ENCODE measurements around the gene FLVCR1. TPM values are rescaled to one million over a fixed set of nuclear protein-coding genes. Genes with fewer than 3 reads are reported as not detected.

The FLVCR1 gene
- total RNA-seq, 1 donor from 2014 or later, result 20.5 TPM

- Mint-ChIP-seq H3K4me1 (ENCODE audit: unreplicated experiment) (no peaks in the 10 kb centered on the region), H3K9me3 (no peaks in the 10 kb centered on the region), H3K27me3 (no peaks in the 10 kb centered on the region), H3K4me3 (no peak overlapping the region), H3K27ac (no peak overlapping the region), H3K36me3 (peaks cover 24% of the 10 kb centered on the region)
- no peak for DNase-seq (ENCODE audit: extremely low spot score, unreplicated experiment)
- no peak for TF ChIP-seq CTCF (conservative IDR thresholded peaks at IDR 0.05)
Measured at GRCh38 chr1:212879947-212880690, 22.0 kb downstream of the FLVCR1 start.

GRCh38 chr1:212884592-212884991, 26.5 kb downstream of the FLVCR1 start:
- Mint-ChIP-seq H3K9me3 (no peaks in the 10 kb centered on the region), H3K36me3 (peaks cover 12% of the 10 kb centered on the region), H3K27ac (no peak overlapping the region), H3K4me1 (ENCODE audit: unreplicated experiment) (no peaks in the 10 kb centered on the region), H3K4me3 (no peak overlapping the region), H3K27me3 (no peaks in the 10 kb centered on the region)
- TF ChIP-seq CTCF (conservative IDR thresholded peaks at IDR 0.05), result no peak
- no peak for DNase-seq (ENCODE audit: extremely low spot score, unreplicated experiment)

GRCh38 chr1:212892108-212892507, 34.0 kb downstream of the FLVCR1 start:
- no peak for TF ChIP-seq CTCF (conservative IDR thresholded peaks at IDR 0.05)
- H3K9me3 Mint-ChIP-seq, result no peaks in the 10 kb centered on the region
- no peak overlapping the region for H3K4me3 Mint-ChIP-seq
- H3K36me3 Mint-ChIP-seq, result peaks cover 43% of the 10 kb centered on the region
- H3K27ac Mint-ChIP-seq, result no peak overlapping the region
- H3K4me1 Mint-ChIP-seq (ENCODE audit: unreplicated experiment), result no peaks in the 10 kb centered on the region
- no peaks in the 10 kb centered on the region for H3K27me3 Mint-ChIP-seq
- DNase-seq (ENCODE audit: extremely low spot score, unreplicated experiment), result no peak

- H3K36me3 Mint-ChIP-seq, result peaks cover 39% of the 10 kb centered on the region
Measured at GRCh38 chr1:212899845-212900244, 41.8 kb downstream of the FLVCR1 start.

GRCh38 chr1:212901290-212901689, 43.2 kb downstream of the FLVCR1 start:
- peaks cover 12% of the 10 kb centered on the region for H3K9me3 Mint-ChIP-seq
- TF ChIP-seq CTCF (conservative IDR thresholded peaks at IDR 0.05), result no peak
- no peak overlapping the region for H3K4me3 Mint-ChIP-seq
- DNase-seq (ENCODE audit: extremely low spot score, unreplicated experiment), result no peak
- H3K27ac Mint-ChIP-seq, result no peak overlapping the region
- H3K36me3 Mint-ChIP-seq, result peaks cover 33% of the 10 kb centered on the region
- peaks cover 3% of the 10 kb centered on the region for H3K27me3 Mint-ChIP-seq
- H3K4me1 Mint-ChIP-seq (ENCODE audit: unreplicated experiment), result no peaks in the 10 kb centered on the region

More at GRCh38 chr1:212899845-212900244, 41.8 kb downstream of the FLVCR1 start:
- DNase-seq (ENCODE audit: extremely low spot score, unreplicated experiment), result no peak
- H3K4me1 Mint-ChIP-seq (ENCODE audit: unreplicated experiment), result no peaks in the 10 kb centered on the region
- no peak for TF ChIP-seq CTCF (conservative IDR thresholded peaks at IDR 0.05)
- H3K27ac Mint-ChIP-seq, result no peak overlapping the region
- H3K4me3 Mint-ChIP-seq, result no peak overlapping the region
- H3K9me3 Mint-ChIP-seq, result peaks cover 12% of the 10 kb centered on the region
- peaks cover 1% of the 10 kb centered on the region for H3K27me3 Mint-ChIP-seq

Data from type B pancreatic cell (in vitro differentiated cells).